Measurements from ENCODE around the gene FLVCR2.

The FLVCR2 gene

GRCh38 chr14:75553157-75553556 lies 25.3 kb upstream of the FLVCR2 start:
- TF ChIP-seq GABPA (IDR thresholded peaks at IDR 0.05; ENCODE audit: low read depth): no peak
- no peak for TF ChIP-seq POLR2AphosphoS5 (IDR thresholded peaks at IDR 0.05; ENCODE audit: low read depth)
- no peak for TF ChIP-seq CTCF (IDR thresholded peaks at IDR 0.05; ENCODE audit: insufficient read depth, low read length)
- TF ChIP-seq REST (IDR thresholded peaks at IDR 0.05; ENCODE audit: insufficient replicate concordance, low read depth): no peak
- Histone ChIP-seq H3K4me3 (replicated peaks; ENCODE audit: insufficient read depth, low read length) (no peak overlapping the region), H3K27ac (replicated peaks) (no peak overlapping the region), H3K27me3 (ENCODE audit: insufficient read depth, poor library complexity, severe bottlenecking) (no peaks in the 10 kb centered on the region)
- DNase-seq (ENCODE audit: low read depth in 1 of 2, low spot score in 1 of 2): no peak

- Histone ChIP-seq H3K4me3 (replicated peaks; ENCODE audit: insufficient read depth, low read length) (no peak overlapping the region), H3K27ac (replicated peaks) (no peak overlapping the region), H3K27me3 (ENCODE audit: insufficient read depth, poor library complexity, severe bottlenecking) (no peaks in the 10 kb centered on the region)
- DNase-seq (ENCODE audit: low read depth in 1 of 2, low spot score in 1 of 2): no peak
- TF ChIP-seq CTCF (IDR thresholded peaks at IDR 0.05; ENCODE audit: insufficient read depth, low read length): no peak
- no peak for TF ChIP-seq POLR2AphosphoS5 (IDR thresholded peaks at IDR 0.05; ENCODE audit: low read depth)
- no peak for TF ChIP-seq SPI1 (IDR thresholded peaks at IDR 0.05; ENCODE audit: borderline replicate concordance, low read depth)
- no peak for TF ChIP-seq GABPA (IDR thresholded peaks at IDR 0.05; ENCODE audit: low read depth)
- no peak for TF ChIP-seq REST (IDR thresholded peaks at IDR 0.05; ENCODE audit: insufficient replicate concordance, low read depth)
Measured at GRCh38 chr14:75553761-75554364, 24.6 kb upstream of the FLVCR2 start.

GRCh38 chr14:75554482-75554881 lies 23.9 kb upstream of the FLVCR2 start:
- Histone ChIP-seq H3K27me3 (ENCODE audit: insufficient read depth, poor library complexity, severe bottlenecking) (no peaks in the 10 kb centered on the region), H3K4me3 (replicated peaks; ENCODE audit: insufficient read depth, low read length) (no peak overlapping the region), H3K27ac (replicated peaks) (no peak overlapping the region)
- TF ChIP-seq CTCF (IDR thresholded peaks at IDR 0.05; ENCODE audit: insufficient read depth, low read length) (no peak), SPI1 (IDR thresholded peaks at IDR 0.05; ENCODE audit: borderline replicate concordance, low read depth) (no peak), REST (IDR thresholded peaks at IDR 0.05; ENCODE audit: insufficient replicate concordance, low read depth) (no peak), GABPA (IDR thresholded peaks at IDR 0.05; ENCODE audit: low read depth) (no peak), POLR2AphosphoS5 (IDR thresholded peaks at IDR 0.05; ENCODE audit: low read depth) (no peak)
- DNase-seq (ENCODE audit: low read depth in 1 of 2, low spot score in 1 of 2): no peak

Data from HL-60 (cell line).